GM15510 (cell line): ENCODE results near the gene SIRT3.

Experiments used
- POLR2A ChIP-seq: IDR thresholded peaks from 3 replicates; pipeline ENCODE4 v1.6.1; 2011; ENCODE audit warnings: borderline replicate concordance; ENCODE audit not compliant: insufficient read length; ENCODE audit errors: extremely low read depth

The SIRT3 gene

GRCh38 chr11:235997-236773 is at the start of gene SIRT3:
TSS of gene SIRT3 (minus strand) at chr11:236342. CDS start at chr11:236328, 14 bp downstream.
- peak; percentile 77 for TF ChIP-seq POLR2A

DNA sequence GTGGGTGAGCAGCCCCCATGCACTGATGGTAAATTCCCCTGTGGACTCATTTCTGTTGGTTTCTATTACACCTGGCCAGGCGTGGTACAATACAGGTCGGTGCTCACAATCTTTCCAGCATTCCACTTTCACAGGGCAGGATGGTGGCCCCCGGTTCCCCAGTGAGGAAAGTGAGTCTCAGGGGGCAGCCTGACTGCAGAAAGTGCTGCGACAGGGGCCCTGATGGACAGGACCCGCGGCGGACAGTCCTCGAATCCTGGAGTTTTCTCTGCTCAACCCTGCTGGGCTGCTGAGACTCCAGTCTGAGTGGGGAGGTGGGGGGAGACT is 49.7 kb upstream of the SIRT3 start:
- no peak for TF ChIP-seq POLR2A

DNA sequence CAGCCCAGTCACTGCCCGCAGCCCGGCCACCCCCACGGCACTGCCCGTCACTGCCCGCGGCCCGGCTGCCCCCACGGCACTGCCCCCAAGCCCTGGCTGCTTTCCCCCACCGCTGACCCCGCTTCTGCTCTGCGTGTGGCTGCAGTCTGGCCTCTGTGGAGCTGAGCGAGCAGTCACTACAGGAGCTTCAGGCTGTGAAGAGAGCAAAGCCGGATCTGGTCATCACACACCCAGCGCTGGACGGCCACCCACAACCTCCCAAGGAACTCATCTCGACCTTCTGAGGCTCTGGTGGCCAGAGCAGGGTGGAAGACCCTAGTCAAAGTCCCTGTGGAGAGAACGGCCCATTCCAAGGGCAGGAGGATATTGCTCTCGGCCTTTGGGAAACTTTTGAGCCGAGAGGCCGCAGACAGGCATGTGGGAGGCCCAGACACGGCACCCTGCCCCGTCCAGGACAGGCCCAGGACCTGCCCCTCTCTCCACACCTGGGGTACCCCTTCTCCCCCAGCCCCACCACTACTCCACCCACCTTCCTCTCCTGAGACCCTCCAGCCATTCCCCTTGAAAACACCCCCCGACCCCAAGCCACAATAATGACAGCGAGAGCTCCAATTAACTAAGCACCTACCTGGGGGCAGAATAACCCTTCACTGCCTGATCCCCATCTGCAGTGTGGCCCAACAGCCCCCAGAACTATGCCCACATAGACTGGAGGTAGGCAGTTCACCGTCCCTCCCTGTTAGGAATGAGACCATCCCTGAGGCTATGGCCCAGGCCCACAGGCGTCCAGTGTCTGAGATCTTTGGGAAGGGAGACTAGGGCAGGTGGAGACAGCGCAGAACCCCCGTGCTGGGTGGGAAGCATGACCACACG is 49.1 kb upstream of the SIRT3 start:
- no peak for TF ChIP-seq POLR2A

DNA sequence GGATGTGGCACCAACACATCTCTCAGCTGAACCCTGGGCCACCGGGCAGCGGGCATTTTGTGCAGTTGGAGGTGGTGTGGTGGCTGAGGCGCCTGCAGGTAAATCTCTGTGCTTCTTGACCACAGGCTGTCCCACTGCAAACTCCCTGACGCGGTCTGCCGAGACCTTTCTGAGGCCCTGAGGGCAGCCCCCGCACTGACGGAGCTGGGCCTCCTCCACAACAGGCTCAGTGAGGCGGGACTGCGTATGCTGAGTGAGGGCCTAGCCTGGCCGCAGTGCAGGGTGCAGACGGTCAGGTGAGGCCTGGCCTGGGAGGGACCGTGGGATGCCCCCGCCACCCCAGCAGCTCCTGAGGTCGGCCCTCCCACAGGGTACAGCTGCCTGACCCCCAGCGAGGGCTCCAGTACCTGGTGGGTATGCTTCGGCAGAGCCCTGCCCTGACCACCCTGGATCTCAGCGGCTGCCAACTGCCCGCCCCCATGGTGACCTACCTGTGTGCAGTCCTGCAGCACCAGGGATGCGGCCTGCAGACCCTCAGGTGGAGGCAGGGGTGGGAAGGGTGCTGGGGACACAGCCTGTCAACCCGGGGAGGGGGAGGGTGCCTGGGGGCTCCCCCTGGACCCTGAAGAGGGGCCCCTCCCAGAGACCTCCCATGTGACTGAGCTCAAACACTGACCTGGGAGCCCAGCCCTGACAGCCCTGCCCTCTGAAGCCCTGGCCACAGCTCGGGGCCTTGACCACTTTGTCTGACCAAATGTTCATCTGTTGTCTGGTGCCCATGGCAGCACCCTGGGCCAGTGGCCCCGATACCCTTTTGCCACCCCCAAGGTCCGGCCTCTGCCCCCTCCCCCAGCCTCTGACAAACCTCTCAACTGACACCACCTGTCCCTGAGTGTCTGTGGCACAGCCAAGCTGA is 48.2 kb upstream of the SIRT3 start:
- no peak for TF ChIP-seq POLR2A

DNA sequence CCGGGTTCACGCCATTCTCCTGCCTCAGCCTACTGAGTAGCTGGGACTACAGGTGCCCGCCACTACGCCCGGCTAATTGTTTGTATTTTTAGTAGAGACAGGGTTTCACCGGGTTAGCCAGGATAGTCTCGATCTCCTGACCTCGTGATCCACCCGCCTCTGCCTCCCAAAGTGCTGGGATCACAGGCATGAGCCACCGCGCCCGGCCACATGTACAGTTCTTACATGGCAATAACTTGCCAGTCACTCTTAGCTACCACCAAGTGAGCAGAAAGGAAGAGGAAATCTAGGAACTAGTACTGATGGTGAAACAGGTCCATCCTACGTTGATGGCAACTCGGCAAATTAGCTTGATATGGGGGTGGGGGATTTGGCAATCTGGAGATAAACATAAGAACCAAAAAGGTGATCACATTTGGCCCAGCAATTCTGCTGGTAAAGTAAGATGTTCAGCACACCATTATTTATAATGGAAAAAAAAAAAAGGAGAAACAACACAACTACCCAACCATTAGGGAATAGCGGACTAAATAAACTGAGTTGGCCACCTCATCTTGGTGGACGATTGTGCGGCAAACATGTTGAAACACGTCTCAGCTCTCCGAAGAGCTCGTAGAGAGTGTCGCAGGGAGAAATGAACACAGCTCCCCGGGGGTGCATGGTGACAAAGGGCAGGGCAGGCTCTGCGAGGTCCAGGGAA is 47.4 kb upstream of the SIRT3 start:
- TF ChIP-seq POLR2A, result no peak

- no peak for TF ChIP-seq POLR2A
Observed at GRCh38 chr11:282630-283360, 46.7 kb upstream of the SIRT3 start.

DNA sequence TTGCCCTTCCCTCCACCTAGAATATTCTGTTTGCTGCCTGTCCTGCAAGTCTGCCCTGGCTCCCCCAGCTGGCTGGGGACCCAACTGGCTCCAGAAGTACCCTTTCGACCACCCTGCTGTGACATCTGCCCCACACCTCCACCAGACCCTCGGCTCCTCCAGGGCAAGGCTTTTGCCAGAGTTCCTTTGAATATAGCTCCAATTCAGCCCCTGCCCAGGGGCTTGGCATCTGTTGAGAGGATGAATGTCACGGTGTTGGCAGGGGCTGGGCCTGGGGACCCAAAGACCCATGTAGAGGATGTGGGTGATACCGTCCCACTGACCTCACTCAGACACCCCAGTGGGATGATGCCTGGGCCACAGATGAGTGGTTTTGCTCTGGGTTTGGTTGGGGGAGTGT is 46.0 kb upstream of the SIRT3 start:
- TF ChIP-seq POLR2A, result no peak

- TF ChIP-seq POLR2A, result no peak
Observed at GRCh38 chr11:281486-282161, 45.5 kb upstream of the SIRT3 start.

GRCh38 chr11:280706-281485 is 44.8 kb upstream of the SIRT3 start:
- no peak for TF ChIP-seq POLR2A

- no peak for TF ChIP-seq POLR2A
Observed at GRCh38 chr11:279966-280705, 44.0 kb upstream of the SIRT3 start.

DNA sequence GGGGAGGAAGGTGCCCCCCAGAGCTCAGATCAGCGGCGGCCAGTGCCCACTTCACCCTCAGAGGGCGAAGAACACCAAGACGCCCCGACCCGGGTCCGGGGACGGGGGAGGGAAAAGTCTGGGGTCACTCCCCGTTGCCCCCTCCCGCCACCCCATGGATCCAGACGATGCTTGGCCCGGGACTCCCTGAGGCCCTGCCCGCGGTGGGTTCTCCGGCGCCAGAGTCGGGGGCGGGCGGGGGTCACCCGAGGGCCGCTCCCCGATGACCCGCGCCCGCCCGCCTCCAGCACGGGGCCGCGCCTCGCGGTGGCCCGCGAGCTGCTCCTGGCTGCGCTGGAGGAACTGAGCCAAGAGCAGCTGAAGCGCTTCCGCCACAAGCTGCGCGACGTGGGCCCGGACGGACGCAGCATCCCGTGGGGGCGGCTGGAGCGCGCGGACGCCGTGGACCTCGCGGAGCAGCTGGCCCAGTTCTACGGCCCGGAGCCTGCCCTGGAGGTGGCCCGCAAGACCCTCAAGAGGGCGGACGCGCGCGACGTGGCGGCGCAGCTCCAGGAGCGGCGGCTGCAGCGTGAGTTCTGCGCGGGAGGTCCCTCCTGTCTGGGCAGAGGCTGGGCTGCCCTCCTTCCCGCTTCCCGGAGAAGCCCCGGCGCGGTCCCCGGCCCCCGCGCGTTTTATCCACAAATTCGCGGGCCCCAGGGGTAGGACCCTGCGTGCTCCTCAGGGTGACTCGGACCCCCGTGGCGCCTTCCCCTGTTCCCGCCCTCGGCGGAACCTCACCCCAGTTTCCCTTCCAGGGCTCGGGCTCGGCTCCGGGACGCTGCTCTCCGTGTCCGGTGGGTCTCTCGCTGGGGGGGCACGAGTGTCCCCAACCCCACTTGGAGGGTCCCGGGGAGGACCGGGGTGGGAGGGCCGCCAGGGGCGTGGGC is 43.2 kb upstream of the SIRT3 start:
- TF ChIP-seq POLR2A, result no peak
